Measurements from ENCODE around the gene AUTS2.

The AUTS2 gene

DNA sequence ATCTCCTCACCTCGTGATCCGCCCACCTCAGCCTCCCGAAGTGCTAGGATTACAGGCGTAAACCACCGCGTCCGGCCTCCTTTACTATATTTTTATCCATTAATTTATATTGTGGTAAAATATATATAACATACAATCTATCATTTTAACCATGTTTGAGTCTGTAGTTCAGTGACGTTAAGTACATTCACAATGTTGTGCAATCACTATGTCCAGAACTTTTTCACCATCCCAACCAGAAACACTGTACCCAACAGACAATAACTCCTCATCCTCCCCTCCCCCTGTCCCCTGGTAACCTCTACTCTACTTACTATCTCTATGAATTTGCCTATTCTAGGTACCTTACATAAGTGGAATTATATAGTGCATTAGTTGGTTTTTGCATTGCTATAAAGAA lies 1236.1 kb downstream of the AUTS2 start:
- FAIRE-seq (no peak), DNase-seq (ENCODE audit: insufficient read length, low spot score) (no peak)
- no peak for TF ChIP-seq SPI1 (IDR thresholded peaks at IDR 0.05; ENCODE audit: low read depth, low read length)
- no peak for TF ChIP-seq POLR2A (IDR thresholded peaks at IDR 0.05; ENCODE audit: low read depth, low read length)
- TF ChIP-seq POLR2AphosphoS5 (IDR thresholded peaks at IDR 0.05; ENCODE audit: low read depth, low read length), result no peak

GRCh38 chr7:70835658-70836057 lies 1237.4 kb downstream of the AUTS2 start:
- FAIRE-seq (no peak), DNase-seq (ENCODE audit: insufficient read length, low spot score) (no peak)
- no peak for TF ChIP-seq POLR2AphosphoS5 (IDR thresholded peaks at IDR 0.05; ENCODE audit: low read depth, low read length)
- TF ChIP-seq POLR2A (IDR thresholded peaks at IDR 0.05; ENCODE audit: low read depth, low read length), result no peak
- TF ChIP-seq SPI1 (IDR thresholded peaks at IDR 0.05; ENCODE audit: low read depth, low read length), result no peak
- no peak for TF ChIP-seq TAF1 (IDR thresholded peaks at IDR 0.05; ENCODE audit: low read depth, low read length)

DNA sequence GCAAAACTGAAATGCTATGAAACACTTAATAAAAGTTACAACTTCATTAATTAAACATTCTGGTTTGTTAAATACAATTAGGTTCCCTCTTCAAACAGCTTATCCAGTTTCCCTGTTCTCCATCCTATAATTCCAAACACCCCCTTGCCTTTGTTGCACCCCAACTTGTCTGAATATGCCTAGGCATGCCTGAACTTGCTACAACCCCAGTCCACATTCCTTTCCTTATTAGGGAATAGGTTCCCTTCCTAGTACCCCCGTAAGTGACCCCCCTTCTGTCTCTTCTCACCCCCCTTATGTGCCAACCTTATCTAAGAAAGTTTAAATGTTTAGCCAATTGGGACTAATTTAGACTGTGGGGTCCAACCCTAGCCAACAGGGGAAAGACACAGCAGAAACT lies 1238.0 kb downstream of the AUTS2 start:
- FAIRE-seq, result no peak
- DNase-seq (ENCODE audit: insufficient read length, low spot score), result no peak
- no peak for TF ChIP-seq SPI1 (IDR thresholded peaks at IDR 0.05; ENCODE audit: low read depth, low read length)
- TF ChIP-seq PAX5 (IDR thresholded peaks at IDR 0.05; ENCODE audit: insufficient read depth, low read length, severe bottlenecking), result no peak
- no peak for TF ChIP-seq POU2F2 (IDR thresholded peaks at IDR 0.05; ENCODE audit: low read depth, low read length)
- no peak for TF ChIP-seq TAF1 (IDR thresholded peaks at IDR 0.05; ENCODE audit: low read depth, low read length)
- no peak for TF ChIP-seq POLR2AphosphoS5 (IDR thresholded peaks at IDR 0.05; ENCODE audit: low read depth, low read length)
- TF ChIP-seq POLR2A (IDR thresholded peaks at IDR 0.05; ENCODE audit: low read depth, low read length), result no peak

GRCh38 chr7:70836946-70837345 lies 1238.7 kb downstream of the AUTS2 start:
- TF ChIP-seq TAF1 (IDR thresholded peaks at IDR 0.05; ENCODE audit: low read depth, low read length) (no peak), POLR2A (IDR thresholded peaks at IDR 0.05; ENCODE audit: low read depth, low read length) (no peak), PAX5 (IDR thresholded peaks at IDR 0.05; ENCODE audit: insufficient read depth, low read length, severe bottlenecking) (no peak), POLR2AphosphoS5 (IDR thresholded peaks at IDR 0.05; ENCODE audit: low read depth, low read length) (no peak), POU2F2 (IDR thresholded peaks at IDR 0.05; ENCODE audit: low read depth, low read length) (no peak), SPI1 (IDR thresholded peaks at IDR 0.05; ENCODE audit: low read depth, low read length) (no peak)
- FAIRE-seq, result no peak
- no peak for DNase-seq (ENCODE audit: insufficient read length, low spot score)

GRCh38 chr7:70837589-70837988 lies 1239.3 kb downstream of the AUTS2 start:
- DNase-seq (ENCODE audit: insufficient read length, low spot score) (no peak), FAIRE-seq (no peak)
- TF ChIP-seq SPI1 (IDR thresholded peaks at IDR 0.05; ENCODE audit: low read depth, low read length), result no peak
- TF ChIP-seq POLR2A (IDR thresholded peaks at IDR 0.05; ENCODE audit: low read depth, low read length), result no peak
- TF ChIP-seq POU2F2 (IDR thresholded peaks at IDR 0.05; ENCODE audit: low read depth, low read length), result no peak

DNA sequence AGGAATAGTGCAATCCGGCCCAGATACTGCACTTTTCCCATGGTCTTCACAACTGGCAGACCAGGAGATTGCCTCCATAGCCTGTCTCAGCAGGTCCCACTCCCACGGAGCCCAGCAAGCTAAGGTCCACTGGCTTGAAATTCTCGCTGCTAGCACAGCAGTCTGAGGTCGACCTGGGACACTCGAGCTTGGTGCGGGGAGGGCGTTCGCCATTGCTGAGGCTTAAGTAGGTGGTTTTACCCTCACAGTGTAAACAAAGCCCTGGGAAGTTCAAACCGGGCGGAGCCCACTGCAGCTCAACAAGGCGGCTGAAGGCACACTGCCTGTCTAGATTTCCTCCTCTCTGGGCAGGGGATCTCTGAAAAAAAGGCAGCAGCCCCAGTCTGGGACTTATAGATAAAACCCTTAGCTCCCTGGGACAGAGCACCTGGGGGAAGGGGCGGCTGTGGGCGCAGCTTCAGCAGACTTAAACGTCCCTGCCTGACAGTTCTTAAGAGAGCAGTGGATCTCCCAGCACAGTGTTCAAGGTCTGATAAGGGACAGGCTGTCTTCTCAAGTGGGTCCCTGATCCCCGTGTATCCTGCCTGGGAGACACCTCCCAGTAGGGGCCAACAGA lies 1240.1 kb downstream of the AUTS2 start:
- TF ChIP-seq SPI1 (IDR thresholded peaks at IDR 0.05; ENCODE audit: low read depth, low read length), result no peak
- TF ChIP-seq POU2F2 (IDR thresholded peaks at IDR 0.05; ENCODE audit: low read depth, low read length), result no peak
- no peak for TF ChIP-seq PAX5 (IDR thresholded peaks at IDR 0.05; ENCODE audit: insufficient read depth, low read length, severe bottlenecking)
- TF ChIP-seq POLR2AphosphoS5 (IDR thresholded peaks at IDR 0.05; ENCODE audit: low read depth, low read length), result no peak
- no peak for TF ChIP-seq TAF1 (IDR thresholded peaks at IDR 0.05; ENCODE audit: low read depth, low read length)
- no peak for TF ChIP-seq POLR2A (IDR thresholded peaks at IDR 0.05; ENCODE audit: low read depth, low read length)
- DNase-seq (ENCODE audit: insufficient read length, low spot score), result no peak
- FAIRE-seq, result no peak

Measured in GM12891 (cell line).